ENCODE measurements around the gene PTGER2.

Gene PTGER2
- total RNA-seq, result 19.5 to 134 (median 47.4) reads per million in 9 experiments

DNA sequence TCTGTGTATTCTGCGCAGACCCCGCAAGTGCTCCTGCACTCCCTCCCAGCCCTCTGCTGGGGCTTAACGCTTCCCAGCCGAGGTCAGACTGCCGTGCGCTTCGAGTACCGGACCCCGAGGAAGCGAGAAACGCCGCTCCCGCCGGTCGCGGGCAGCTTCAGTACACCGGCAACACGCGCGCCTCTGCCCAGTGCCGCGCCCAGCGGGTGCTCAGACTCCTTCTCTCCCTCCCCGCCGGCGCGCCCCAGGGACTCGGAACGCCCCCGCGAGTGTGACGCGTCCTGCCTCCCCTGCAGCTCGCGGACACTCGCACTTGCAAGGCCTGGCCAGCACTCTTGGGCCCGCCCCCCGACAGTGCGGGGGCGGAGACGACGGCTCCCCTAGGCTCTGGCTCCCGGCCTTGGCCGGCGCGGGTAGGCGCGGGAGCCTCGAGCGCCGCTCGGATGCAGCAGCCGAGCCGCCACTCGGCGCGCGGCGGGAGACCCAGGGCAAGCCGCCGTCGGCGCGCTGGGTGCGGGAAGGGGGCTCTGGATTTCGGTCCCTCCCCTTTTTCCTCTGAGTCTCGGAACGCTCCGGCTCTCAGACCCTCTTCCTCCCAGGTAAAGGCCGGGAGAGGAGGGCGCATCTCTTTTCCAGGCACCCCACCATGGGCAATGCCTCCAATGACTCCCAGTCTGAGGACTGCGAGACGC lies at the start of gene PTGER2:
TSS of gene PTGER2 (plus strand) at position 410 of the 692 bp plus-strand sequence. CDS start at position 647, 237 bp downstream.
- ATAC-seq (replicated peaks) (peak; percentile 72), DNase-seq (peak; percentile 68 to 79 (median 76))
- Mint-ChIP-seq H3K9me3 (no peaks in the 10 kb centered on the region), H3K4me3 (peak within 1 kb of the TSS; percentile 96 to 100), H3K27ac (peak within 1 kb of the TSS; percentile 98 to 99), H3K27me3 (no peaks in the 10 kb centered on the region), H3K36me3 (ENCODE audit: insufficient read depth) (peaks cover 33% of the 10 kb centered on the region), H3K4me1 (ENCODE audit: low read depth in 2 of 2) (peaks cover 63 to 79% of the 10 kb centered on the region in 2 donors)

GRCh38 chr14:52265253-52265652 lies 48.9 kb upstream of the PTGER2 start:
- Mint-ChIP-seq H3K4me3 (peak overlapping the region; percentile 93 to 99), H3K9me3 (no peaks in the 10 kb centered on the region), H3K4me1 (ENCODE audit: low read depth in 2 of 2) (peaks cover 43 to 65% of the 10 kb centered on the region in 2 donors), H3K27me3 (no peaks in the 10 kb centered on the region), H3K27ac (peak overlapping the region; percentile 91 to 95), H3K36me3 (ENCODE audit: insufficient read depth) (peaks cover 3% of the 10 kb centered on the region)
- ATAC-seq (replicated peaks), result no peak
- DNase-seq, result no peak

DNA sequence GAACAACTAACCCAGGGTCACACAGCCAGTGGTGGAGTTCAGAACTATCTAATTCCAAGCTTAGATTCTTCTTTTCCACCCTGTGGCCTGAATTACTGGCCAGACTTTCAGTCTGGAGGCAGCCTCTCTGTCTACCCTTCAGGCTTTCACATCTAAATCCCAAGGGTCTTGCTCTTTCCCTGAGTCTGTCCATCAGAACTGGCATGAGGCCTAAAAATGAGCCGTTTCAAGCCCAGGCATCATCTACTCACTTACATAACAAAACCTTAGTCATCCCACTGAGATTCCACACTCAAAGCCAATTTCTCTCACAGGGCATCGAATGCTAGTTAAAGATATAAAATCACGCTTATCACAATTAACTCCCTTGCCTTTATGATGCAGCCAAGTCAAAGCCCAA lies 47.9 kb upstream of the PTGER2 start:
- H3K4me3 Mint-ChIP-seq, result peak overlapping the region; percentile 93 to 99

GRCh38 chr14:52266782-52267181 lies 47.3 kb upstream of the PTGER2 start:
- no peak for ATAC-seq (replicated peaks)
- H3K4me1 Mint-ChIP-seq (ENCODE audit: low read depth in 2 of 2), result peaks cover 43 to 69% of the 10 kb centered on the region in 2 donors
- no peak for DNase-seq
- H3K4me3 Mint-ChIP-seq, result peak overlapping the region; percentile 93 to 99
- peaks cover 6% of the 10 kb centered on the region for H3K36me3 Mint-ChIP-seq (ENCODE audit: insufficient read depth)
- no peaks in the 10 kb centered on the region for H3K27me3 Mint-ChIP-seq
- H3K9me3 Mint-ChIP-seq, result no peaks in the 10 kb centered on the region
- H3K27ac Mint-ChIP-seq, result peak overlapping the region; percentile 91 to 95

More for the DNA sequence above, 47.9 kb upstream of the PTGER2 start:
- H3K36me3 Mint-ChIP-seq (ENCODE audit: insufficient read depth), result peaks cover 6% of the 10 kb centered on the region
- DNase-seq (no peak), ATAC-seq (replicated peaks) (no peak)
- H3K27ac Mint-ChIP-seq, result peak overlapping the region; percentile 91 to 95
- no peaks in the 10 kb centered on the region for H3K9me3 Mint-ChIP-seq
- H3K27me3 Mint-ChIP-seq, result no peaks in the 10 kb centered on the region
- peaks cover 41 to 65% of the 10 kb centered on the region in 2 donors for H3K4me1 Mint-ChIP-seq (ENCODE audit: low read depth in 2 of 2)

DNA sequence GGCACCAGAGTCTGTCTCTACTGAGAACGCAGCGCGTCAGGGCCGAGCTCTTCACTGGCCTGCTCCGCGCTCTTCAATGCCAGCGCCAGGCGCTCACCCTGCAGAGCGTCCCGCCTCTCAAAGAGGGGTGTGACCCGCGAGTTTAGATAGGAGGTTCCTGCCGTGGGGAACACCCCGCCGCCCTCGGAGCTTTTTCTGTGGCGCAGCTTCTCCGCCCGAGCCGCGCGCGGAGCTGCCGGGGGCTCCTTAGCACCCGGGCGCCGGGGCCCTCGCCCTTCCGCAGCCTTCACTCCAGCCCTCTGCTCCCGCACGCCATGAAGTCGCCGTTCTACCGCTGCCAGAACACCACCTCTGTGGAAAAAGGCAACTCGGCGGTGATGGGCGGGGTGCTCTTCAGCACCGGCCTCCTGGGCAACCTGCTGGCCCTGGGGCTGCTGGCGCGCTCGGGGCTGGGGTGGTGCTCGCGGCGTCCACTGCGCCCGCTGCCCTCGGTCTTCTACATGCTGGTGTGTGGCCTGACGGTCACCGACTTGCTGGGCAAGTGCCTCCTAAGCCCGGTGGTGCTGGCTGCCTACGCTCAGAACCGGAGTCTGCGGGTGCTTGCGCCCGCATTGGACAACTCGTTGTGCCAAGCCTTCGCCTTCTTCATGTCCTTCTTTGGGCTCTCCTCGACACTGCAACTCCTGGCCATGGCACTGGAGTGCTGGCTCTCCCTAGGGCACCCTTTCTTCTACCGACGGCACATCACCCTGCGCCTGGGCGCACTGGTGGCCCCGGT lies 46.4 kb upstream of the PTGER2 start, which contains the start of gene PTGDR:
TSS of gene PTGDR (plus strand) at position 198 of the 778 bp plus-strand sequence. CDS start at position 315, 117 bp downstream.
- Mint-ChIP-seq H3K27me3 (no peaks in the 10 kb centered on the region), H3K27ac (peak within 1 kb of the TSS; percentile 91 to 95), H3K4me3 (peak within 1 kb of the TSS; percentile 93 to 99), H3K9me3 (no peaks in the 10 kb centered on the region), H3K4me1 (ENCODE audit: low read depth in 2 of 2) (peaks cover 50 to 74% of the 10 kb centered on the region in 2 donors), H3K36me3 (ENCODE audit: insufficient read depth) (peaks cover 6% of the 10 kb centered on the region)
- DNase-seq (peak; percentile 54 to 68 (median 65)), ATAC-seq (replicated peaks) (peak; percentile 82)

DNA sequence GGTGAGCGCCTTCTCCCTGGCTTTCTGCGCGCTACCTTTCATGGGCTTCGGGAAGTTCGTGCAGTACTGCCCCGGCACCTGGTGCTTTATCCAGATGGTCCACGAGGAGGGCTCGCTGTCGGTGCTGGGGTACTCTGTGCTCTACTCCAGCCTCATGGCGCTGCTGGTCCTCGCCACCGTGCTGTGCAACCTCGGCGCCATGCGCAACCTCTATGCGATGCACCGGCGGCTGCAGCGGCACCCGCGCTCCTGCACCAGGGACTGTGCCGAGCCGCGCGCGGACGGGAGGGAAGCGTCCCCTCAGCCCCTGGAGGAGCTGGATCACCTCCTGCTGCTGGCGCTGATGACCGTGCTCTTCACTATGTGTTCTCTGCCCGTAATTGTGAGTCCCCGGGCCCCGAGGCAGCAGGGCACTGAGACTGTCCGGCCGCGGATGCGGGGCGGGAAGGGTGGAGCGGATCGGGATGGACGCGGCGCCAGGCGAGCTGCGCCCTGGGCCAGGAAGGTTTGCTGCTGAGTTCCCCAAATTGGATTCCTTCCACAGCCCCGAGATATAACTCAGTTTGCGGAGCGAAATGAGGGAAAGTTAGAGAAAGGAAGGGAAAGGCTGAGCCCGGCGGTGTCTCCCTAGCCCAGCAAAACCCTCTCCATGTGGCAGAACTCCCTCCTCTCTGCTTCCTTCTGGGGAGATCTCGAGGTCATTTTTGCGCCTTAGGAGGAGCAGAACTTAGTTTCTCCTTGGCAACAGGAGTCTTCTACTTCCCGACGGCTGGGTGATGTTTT lies 45.6 kb upstream of the PTGER2 start:
- DNase-seq (peak; percentile 30 to 43 (median 31)), ATAC-seq (replicated peaks) (peak; percentile 50)
- H3K27me3 Mint-ChIP-seq, result no peaks in the 10 kb centered on the region

GRCh38 chr14:52269100-52269499 lies 45.0 kb upstream of the PTGER2 start:
- no peak for ATAC-seq (replicated peaks)
- Mint-ChIP-seq H3K4me1 (ENCODE audit: low read depth in 2 of 2) (peaks cover 55 to 73% of the 10 kb centered on the region in 2 donors), H3K27me3 (no peaks in the 10 kb centered on the region), H3K9me3 (no peaks in the 10 kb centered on the region), H3K4me3 (peak overlapping the region; percentile 93 to 99), H3K27ac (peak overlapping the region; percentile 91 to 95), H3K36me3 (ENCODE audit: insufficient read depth) (peaks cover 17% of the 10 kb centered on the region)
- DNase-seq, result no peak

More for the DNA sequence above, 45.6 kb upstream of the PTGER2 start:
- Mint-ChIP-seq H3K27ac (peak overlapping the region; percentile 91 to 95), H3K9me3 (no peaks in the 10 kb centered on the region), H3K36me3 (ENCODE audit: insufficient read depth) (peaks cover 12% of the 10 kb centered on the region), H3K4me1 (ENCODE audit: low read depth in 2 of 2) (peaks cover 56 to 74% of the 10 kb centered on the region in 2 donors), H3K4me3 (peak overlapping the region; percentile 93 to 99)

GRCh38 chr14:52269982-52270381 lies 44.1 kb upstream of the PTGER2 start:
- no peaks in the 10 kb centered on the region for H3K9me3 Mint-ChIP-seq
- ATAC-seq (replicated peaks), result no peak
- peaks cover 22% of the 10 kb centered on the region for H3K36me3 Mint-ChIP-seq (ENCODE audit: insufficient read depth)
- DNase-seq, result no peak
- peak overlapping the region; percentile 91 to 95 for H3K27ac Mint-ChIP-seq
- H3K4me1 Mint-ChIP-seq (ENCODE audit: low read depth in 2 of 2), result peaks cover 56 to 76% of the 10 kb centered on the region in 2 donors
- H3K27me3 Mint-ChIP-seq, result no peaks in the 10 kb centered on the region
- peak overlapping the region; percentile 93 to 99 for H3K4me3 Mint-ChIP-seq

- no peak for ATAC-seq (replicated peaks)
- H3K36me3 Mint-ChIP-seq (ENCODE audit: insufficient read depth), result peaks cover 35% of the 10 kb centered on the region
- peak overlapping the region; percentile 93 to 99 for H3K4me3 Mint-ChIP-seq
- H3K27ac Mint-ChIP-seq, result peak overlapping the region; percentile 91 to 95
- no peaks in the 10 kb centered on the region for H3K9me3 Mint-ChIP-seq
- H3K4me1 Mint-ChIP-seq (ENCODE audit: low read depth in 2 of 2), result peaks cover 43 to 65% of the 10 kb centered on the region in 2 donors
- DNase-seq, result no peak
- H3K27me3 Mint-ChIP-seq, result no peaks in the 10 kb centered on the region
These were observed 42.6 kb upstream of the PTGER2 start for GRCh38 chr14:52271538-52271937.

GRCh38 chr14:52272375-52272774 lies 41.7 kb upstream of the PTGER2 start:
- Mint-ChIP-seq H3K9me3 (no peaks in the 10 kb centered on the region), H3K4me1 (ENCODE audit: low read depth in 2 of 2) (peaks cover 35 to 63% of the 10 kb centered on the region in 2 donors), H3K36me3 (ENCODE audit: insufficient read depth) (peaks cover 43% of the 10 kb centered on the region), H3K27me3 (no peaks in the 10 kb centered on the region), H3K27ac (peak overlapping the region; percentile 91 to 95), H3K4me3 (peak overlapping the region; percentile 93 to 99)
- DNase-seq (peak; percentile 45 to 56 (median 49)), ATAC-seq (replicated peaks) (peak; percentile 30)

GRCh38 chr14:52275372-52275771 lies 38.7 kb upstream of the PTGER2 start:
- peaks cover 40 to 71% of the 10 kb centered on the region in 2 donors for H3K4me1 Mint-ChIP-seq (ENCODE audit: low read depth in 2 of 2)
- DNase-seq (no peak), ATAC-seq (replicated peaks) (no peak)
- no peaks in the 10 kb centered on the region for H3K9me3 Mint-ChIP-seq
- peaks cover 62% of the 10 kb centered on the region for H3K36me3 Mint-ChIP-seq (ENCODE audit: insufficient read depth)
- H3K27ac Mint-ChIP-seq, result peak overlapping the region; percentile 23 to 91
- H3K4me3 Mint-ChIP-seq, result no peak overlapping the region
- H3K27me3 Mint-ChIP-seq, result no peaks in the 10 kb centered on the region

GRCh38 chr14:52277552-52277951 lies 36.6 kb upstream of the PTGER2 start:
- Mint-ChIP-seq H3K9me3 (no peaks in the 10 kb centered on the region), H3K4me1 (ENCODE audit: low read depth in 2 of 2) (peaks cover 43 to 62% of the 10 kb centered on the region in 2 donors)
- DNase-seq, result no peak

GRCh38 chr14:52279408-52279807 lies 34.7 kb upstream of the PTGER2 start:
- Mint-ChIP-seq H3K4me3 (no peak overlapping the region), H3K9me3 (no peaks in the 10 kb centered on the region), H3K27me3 (no peaks in the 10 kb centered on the region), H3K4me1 (ENCODE audit: low read depth in 2 of 2) (peaks cover 27 to 44% of the 10 kb centered on the region in 2 donors), H3K27ac (peak overlapping the region; percentile 44 to 81), H3K36me3 (ENCODE audit: insufficient read depth) (peaks cover 56% of the 10 kb centered on the region)
- DNase-seq (no peak), ATAC-seq (replicated peaks) (no peak)

More at GRCh38 chr14:52277552-52277951, 36.6 kb upstream of the PTGER2 start:
- no peak for ATAC-seq (replicated peaks)
- no peak overlapping the region for H3K4me3 Mint-ChIP-seq
- H3K27ac Mint-ChIP-seq, result peak overlapping the region; percentile 11 to 32
- H3K36me3 Mint-ChIP-seq (ENCODE audit: insufficient read depth), result peaks cover 67% of the 10 kb centered on the region
- no peaks in the 10 kb centered on the region for H3K27me3 Mint-ChIP-seq
